Prostate gland (tissue), 2 donors: ENCODE measurements around the gene DSCAML1. TPM values are rescaled to one million over a fixed set of nuclear protein-coding genes. Genes with fewer than 3 reads are reported as not detected.

ENCODE experiments used
- DNase-seq: peaks from one replicate; pipeline ENCODE4 v3.0.0-alpha.2; 2019; ENCODE audit warnings: low spot score
- H3K27ac ChIP-seq, 2 donors: fragments of 200-600 bp; sonication (generic); 2 replicates each; pipeline ENCODE4 v1.5.1; 2017 to 2019
- H3K27me3 ChIP-seq: fragments of 200-600 bp; sonication (generic); replicated peaks from 2 replicates; pipeline ENCODE4 v1.5.1; 2019; ENCODE audit not compliant: insufficient read depth
- H3K36me3 ChIP-seq, 2 donors: fragments of 200-600 bp; sonication (generic); 1 replicate in 1 of 2; 2 replicates in 1 of 2; pipeline versions ENCODE4 v1.5.1 to v1.8.1; 2017 to 2019
- H3K4me1 ChIP-seq: fragments of 200-600 bp; sonication (generic); replicated peaks from 2 replicates; pipeline ENCODE4 v1.5.1; 2019
- H3K4me3 ChIP-seq, 2 donors: fragments of 200-600 bp; sonication (generic); 2 replicates each; pipeline ENCODE4 v1.5.1; 2017 to 2019
- H3K9me3 ChIP-seq: fragments of 200-600 bp; sonication (generic); 2 replicates; pipeline ENCODE4 v1.5.1; 2017
- CTCF ChIP-seq, 4 experiments: fragments of 200-600 bp in 2 of 4; fragments of 450-650 bp in 2 of 4; sonication (generic) in 2 of 4; IDR thresholded peaks; 1 replicate in 3 of 4; 2 replicates in 1 of 4; pipeline ENCODE4 v1.5.1; 2016 to 2019; ENCODE audit warnings: antibody characterized with exemption in 4 of 4, mild to moderate bottlenecking in 2 of 4, moderate library complexity in 2 of 4
- POLR2A ChIP-seq: fragments of 450-650 bp; IDR thresholded peaks from one replicate; pipeline ENCODE4 v1.6.1; 2016; ENCODE audit warnings: antibody characterized with exemption, mild to moderate bottlenecking
- POLR2AphosphoS5 ChIP-seq: sonication (generic); formaldehyde crosslinking; IDR thresholded peaks from one replicate; pipeline ENCODE4 v1.6.1; 2017; ENCODE audit warnings: antibody characterized with exemption
- WGBS: methylation state at CpG from one replicate; pipeline ENCODE4 v1.1.5; 2018; 5-methylcytosine and 5-hydroxymethylcytosine counted together
- intact Hi-C: fragments of 100-400 bp; cut with DNase I; formaldehyde crosslinking; loops from one replicate; pipeline ENCODE4 v1.14.2; 2022
- total RNA-seq, 2 donors: library from RNA; depleted of rRNA; stranded (reverse); fragments of >200 nt; gene quantifications; one replicate each; pipeline ENCODE4 v1.1.0, GENCODE V29; 2016

DSCAML1 gene
- total RNA-seq, 2 donors from 2014 or later: 0.14 to 2.8 TPM

GRCh38 chr11:117434481-117434880, 362.5 kb downstream of the DSCAML1 start:
- WGBS: 98% methylated on average over 1 of the region's 1 CpG
- Histone ChIP-seq H3K4me1 (no peaks in the 10 kb centered on the region), H3K9me3 (no peaks in the 10 kb centered on the region), H3K27me3 (no peaks in the 10 kb centered on the region), H3K27ac (no peak overlapping the region), H3K4me3 (no peak overlapping the region), H3K36me3 (no peaks in the 10 kb centered on the region)
- intact Hi-C loops: no loop called here
- DNase-seq: no peak
- TF ChIP-seq CTCF (IDR thresholded peaks at IDR 0.05) (no peak), POLR2AphosphoS5 (no peak), POLR2A (no peak)

GRCh38 chr11:117433717-117434116, 363.3 kb downstream of the DSCAML1 start:
- Histone ChIP-seq H3K27ac (no peak overlapping the region), H3K9me3 (no peaks in the 10 kb centered on the region), H3K4me3 (no peak overlapping the region), H3K27me3 (no peaks in the 10 kb centered on the region), H3K4me1 (no peaks in the 10 kb centered on the region), H3K36me3 (no peaks in the 10 kb centered on the region)
- no peak for DNase-seq
- intact Hi-C loops: no loop called here
- TF ChIP-seq POLR2A: no peak
- TF ChIP-seq CTCF (IDR thresholded peaks at IDR 0.05): no peak

DNA sequence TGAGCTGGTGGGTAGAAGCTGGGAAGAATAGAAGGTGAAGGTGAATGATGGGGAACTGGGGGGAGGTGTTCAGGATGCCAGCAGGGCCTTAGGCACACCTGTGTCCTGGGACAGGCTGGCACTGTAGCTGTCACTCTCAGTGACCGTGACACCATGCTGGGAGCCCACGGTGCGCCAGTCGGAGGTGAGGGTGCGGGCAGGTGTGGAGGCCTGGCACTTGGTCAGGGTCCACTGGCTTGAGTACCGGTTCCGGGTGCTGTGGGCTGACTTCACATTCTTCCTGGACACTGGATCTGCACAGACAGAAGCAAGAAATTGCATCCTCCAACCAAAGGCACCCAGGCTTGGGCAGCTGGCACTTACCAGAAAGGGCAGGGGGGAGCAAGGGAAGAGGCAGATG, 365.6 kb downstream of the DSCAML1 start:
- TF ChIP-seq POLR2A (no peak), CTCF (IDR thresholded peaks at IDR 0.05) (no peak), POLR2AphosphoS5 (no peak)
- Histone ChIP-seq H3K4me3 (no peak overlapping the region), H3K4me1 (no peaks in the 10 kb centered on the region), H3K9me3 (no peaks in the 10 kb centered on the region), H3K27ac (no peak overlapping the region), H3K27me3 (no peaks in the 10 kb centered on the region), H3K36me3 (no peaks in the 10 kb centered on the region)
- whole genome bisulfite sequencing: 83% methylated on average over 7 of the region's 7 CpGs
- DNase-seq: no peak
- intact Hi-C loops: no loop called here

- H3K27me3 ChIP-seq: no peaks in the 10 kb centered on the region
- WGBS: 90% methylated on average over 15 of the region's 15 CpGs
- DNase-seq: no peak
- no peak overlapping the region for H3K27ac ChIP-seq
- H3K9me3 ChIP-seq: no peaks in the 10 kb centered on the region
- no peaks in the 10 kb centered on the region for H3K36me3 ChIP-seq
- no peak for TF ChIP-seq POLR2A
- TF ChIP-seq CTCF (IDR thresholded peaks at IDR 0.05): no peak
- TF ChIP-seq POLR2AphosphoS5: no peak
- H3K4me1 ChIP-seq: no peaks in the 10 kb centered on the region
- intact Hi-C loops: no loop called here
- no peak overlapping the region for H3K4me3 ChIP-seq
Observed at GRCh38 chr11:117430293-117430955, 366.6 kb downstream of the DSCAML1 start.

DNA sequence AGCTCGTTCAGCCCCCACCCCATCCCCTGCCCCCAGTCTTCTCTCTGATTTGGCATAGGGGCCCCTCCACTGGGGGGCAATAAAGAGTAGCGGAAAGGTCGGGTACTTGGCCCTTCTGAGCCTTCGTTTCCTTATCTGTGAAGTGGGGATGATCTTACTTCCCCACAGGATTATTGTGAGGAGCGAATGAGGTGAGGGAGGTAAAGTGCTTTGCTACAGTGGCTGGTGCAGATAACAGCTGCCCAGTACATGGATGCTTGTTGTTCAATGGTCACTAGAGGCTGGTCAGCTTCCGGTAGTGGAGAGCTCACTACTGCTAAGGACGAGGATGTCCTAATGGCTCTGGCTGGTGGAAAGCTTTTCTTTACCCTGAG, 368.2 kb downstream of the DSCAML1 start:
- DNase-seq: no peak
- Histone ChIP-seq H3K36me3 (no peaks in the 10 kb centered on the region), H3K4me3 (no peak overlapping the region), H3K27me3 (no peaks in the 10 kb centered on the region), H3K9me3 (no peaks in the 10 kb centered on the region), H3K4me1 (no peaks in the 10 kb centered on the region), H3K27ac (no peak overlapping the region)
- WGBS: 94% methylated on average over 6 of the region's 7 CpGs
- TF ChIP-seq CTCF (IDR thresholded peaks at IDR 0.05): no peak
- no peak for TF ChIP-seq POLR2A
- TF ChIP-seq POLR2AphosphoS5: no peak
- intact Hi-C loops: no loop called here
